GM19328 (cell line): ENCODE data around the gene CDKN2B-AS1.

Experiments used
- ATAC-seq: cut with Tn5 transposase; IDR thresholded peaks from one replicate; pipeline ENCODE4 v1.9.1; 2021; ENCODE audit warnings: mild to moderate bottlenecking, moderate library complexity; ENCODE audit not compliant: unreplicated experiment

Gene CDKN2B-AS1

DNA sequence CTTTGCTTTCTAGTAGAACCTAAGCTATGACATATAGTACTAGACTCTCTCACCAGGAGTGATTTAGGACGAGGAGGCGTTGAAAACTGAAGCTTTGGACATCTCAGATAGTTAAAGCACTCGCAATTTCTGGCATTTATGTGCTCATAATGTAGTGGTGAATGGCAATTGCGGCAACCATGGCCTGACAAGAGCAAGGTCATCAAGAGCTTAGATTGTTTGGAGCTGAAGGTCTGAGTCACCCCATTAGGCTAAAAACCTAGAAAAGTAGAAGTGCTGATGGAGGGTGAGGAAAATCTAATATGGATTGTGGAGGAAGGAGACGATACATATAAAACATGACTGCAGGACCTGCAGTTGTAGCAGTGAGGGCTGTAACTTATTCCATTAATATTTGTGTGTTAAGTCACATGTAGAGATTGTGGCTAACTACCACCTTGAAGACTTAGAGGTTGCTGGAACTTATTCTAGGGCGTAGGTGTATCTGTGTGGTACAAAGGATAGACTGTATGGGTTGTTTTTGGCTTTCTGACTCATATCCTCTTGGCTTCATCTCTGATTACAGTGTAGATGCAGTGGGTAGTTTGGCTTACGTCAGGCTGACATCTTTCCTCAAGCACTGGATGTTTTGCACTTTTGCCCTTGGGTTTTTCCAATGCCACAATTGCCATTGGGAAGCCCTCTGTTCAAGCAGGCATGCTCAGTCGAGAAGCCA, 153.4 kb downstream of the CDKN2B-AS1 start:
- ATAC-seq: no peak

DNA sequence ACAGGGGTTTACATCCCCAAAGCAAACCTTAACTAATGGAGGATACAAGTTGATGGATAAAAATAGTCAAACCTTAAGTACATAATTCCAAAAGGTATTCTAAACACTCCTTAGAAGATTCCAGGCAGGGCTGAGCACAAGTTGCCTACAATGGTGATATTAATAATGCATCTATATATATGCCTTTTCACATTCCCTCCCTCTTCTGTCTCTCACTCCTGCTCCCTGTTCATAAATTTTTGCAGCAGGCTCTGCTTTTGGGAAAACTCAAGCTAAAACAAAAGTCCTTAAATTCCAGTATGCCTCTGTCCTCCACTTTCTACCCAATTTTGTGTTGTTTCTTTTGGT, 153.9 kb downstream of the CDKN2B-AS1 start:
- ATAC-seq: no peak

DNA sequence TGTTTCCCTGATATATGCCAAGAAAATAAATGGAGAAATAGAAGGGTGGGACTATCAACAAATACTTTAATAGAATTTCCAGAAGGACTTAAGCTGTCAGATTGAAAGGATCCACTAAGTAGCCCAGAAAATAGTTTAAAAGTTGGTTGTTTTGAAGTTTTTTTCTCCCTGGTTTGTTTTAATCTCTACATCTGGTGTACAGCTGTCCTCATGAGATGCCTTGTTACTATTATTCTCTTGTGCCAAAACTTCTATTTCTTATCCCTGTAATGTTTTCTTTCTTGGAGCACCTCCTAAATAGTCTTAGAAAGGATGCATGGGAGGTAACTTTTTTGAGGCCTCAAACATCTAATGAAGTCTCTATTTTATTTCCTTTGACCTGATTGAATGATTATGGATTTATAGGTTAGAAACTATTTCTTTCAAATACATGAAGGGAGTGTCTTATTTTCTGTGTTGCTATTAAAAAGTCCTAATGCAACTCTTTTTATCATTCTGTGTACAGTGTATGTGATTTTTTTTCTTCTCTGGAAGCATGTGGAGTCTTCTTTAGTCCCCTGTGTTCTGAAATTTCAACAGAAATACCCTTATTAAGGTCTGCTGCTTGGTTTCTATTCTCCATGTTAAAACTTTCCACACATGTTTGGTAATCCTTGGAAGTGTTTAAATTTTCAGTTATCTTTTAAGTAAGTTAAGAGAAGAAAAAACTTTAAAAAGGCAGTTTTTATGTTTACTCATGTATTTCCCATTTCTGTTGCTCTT, 154.5 kb downstream of the CDKN2B-AS1 start:
- no peak for ATAC-seq

DNA sequence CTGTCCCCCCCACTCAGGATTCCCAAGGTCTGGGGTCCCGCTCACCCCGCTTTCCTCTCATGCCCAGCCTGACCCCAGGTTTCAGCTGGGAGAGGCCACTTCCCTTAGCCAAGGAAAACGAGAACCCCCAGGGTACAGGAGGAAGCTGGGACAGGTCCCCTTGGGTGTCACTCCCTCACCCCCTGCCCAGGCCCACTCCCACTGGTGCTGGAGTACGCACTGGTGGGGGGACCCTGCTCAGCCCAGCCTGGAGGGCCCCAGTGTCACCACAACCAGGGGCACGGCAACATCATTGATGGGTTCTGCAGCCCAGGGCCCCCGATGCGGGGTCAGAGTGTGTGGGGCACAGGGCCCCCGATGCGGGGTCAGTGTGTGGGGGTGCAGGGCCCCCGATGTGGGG, 159.5 kb downstream of the CDKN2B-AS1 start:
- ATAC-seq: no peak

DNA sequence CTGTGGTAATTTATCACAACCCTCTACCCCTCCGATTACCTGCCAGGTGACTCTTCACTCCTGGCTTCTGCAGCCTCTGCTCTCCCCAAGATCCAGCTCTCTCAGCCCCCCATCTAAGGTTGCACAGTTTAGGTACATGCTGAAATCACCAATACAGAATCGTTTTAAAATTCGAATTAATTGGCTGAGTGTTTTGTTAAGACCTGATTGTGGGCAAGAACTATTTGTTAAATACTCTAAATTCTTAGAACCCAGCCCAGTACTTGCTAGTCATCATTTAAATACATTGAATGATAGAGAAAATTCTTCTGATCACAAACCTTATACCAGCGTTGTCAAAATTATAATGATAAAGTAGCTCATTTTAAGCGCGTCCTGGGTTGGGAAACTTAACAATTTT, 162.0 kb downstream of the CDKN2B-AS1 start:
- no peak for ATAC-seq

DNA sequence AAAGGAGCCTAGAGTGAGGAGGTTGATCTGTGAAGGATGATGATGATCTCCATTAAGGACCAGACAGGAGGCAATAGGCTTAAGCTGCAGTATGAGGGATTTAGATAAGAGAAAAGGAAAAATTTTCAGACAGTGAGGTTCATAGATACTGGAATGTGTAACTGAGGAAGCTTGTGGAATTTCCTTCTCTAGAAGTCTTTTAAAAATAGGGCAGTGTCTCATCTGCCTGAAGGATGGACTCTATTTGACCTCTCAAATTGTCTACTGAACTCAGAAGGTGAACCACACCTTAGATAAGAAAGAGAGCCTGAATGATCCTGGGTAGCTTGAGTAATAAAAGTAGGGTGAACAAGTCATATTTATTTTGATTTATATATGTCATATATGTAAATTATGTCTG, 162.7 kb downstream of the CDKN2B-AS1 start:
- ATAC-seq: no peak

DNA sequence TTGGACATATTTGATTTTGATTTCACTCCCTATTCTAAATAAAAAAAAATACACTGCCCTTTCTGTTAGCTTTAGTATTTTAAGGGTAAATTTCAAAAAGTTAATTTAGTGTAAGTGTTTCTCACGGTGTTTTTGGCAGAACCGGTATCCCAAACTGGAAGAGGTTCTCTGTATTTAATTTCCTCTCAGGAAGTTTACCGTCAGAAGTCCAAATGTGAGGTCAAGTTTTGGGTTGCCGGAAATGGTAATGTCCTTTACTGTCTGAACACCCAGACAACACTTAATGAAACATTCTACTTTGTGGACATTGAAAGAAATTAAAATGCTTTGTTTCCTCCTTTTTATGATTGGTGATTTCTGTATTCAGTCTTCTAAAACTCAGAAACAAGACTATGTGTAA, 163.2 kb downstream of the CDKN2B-AS1 start:
- no peak for ATAC-seq

DNA sequence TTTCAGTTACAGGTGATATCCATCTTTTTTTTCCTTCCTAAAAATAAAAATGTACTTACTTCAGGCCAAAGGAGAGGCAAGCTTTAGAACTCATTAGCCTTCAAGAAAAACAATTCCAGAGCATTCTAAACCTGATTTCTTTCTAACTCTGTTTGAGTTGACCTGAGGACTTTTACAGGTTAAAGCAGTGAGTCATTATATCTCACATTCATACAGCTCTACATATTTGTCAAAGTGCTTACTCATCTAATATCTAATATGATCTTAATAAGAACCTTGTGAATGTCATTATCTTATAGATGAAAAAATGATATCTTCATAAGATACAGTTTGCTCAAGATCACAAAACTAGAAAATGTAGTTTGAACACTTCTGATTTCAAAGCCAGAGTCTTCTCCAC, 163.7 kb downstream of the CDKN2B-AS1 start:
- no peak for ATAC-seq

DNA sequence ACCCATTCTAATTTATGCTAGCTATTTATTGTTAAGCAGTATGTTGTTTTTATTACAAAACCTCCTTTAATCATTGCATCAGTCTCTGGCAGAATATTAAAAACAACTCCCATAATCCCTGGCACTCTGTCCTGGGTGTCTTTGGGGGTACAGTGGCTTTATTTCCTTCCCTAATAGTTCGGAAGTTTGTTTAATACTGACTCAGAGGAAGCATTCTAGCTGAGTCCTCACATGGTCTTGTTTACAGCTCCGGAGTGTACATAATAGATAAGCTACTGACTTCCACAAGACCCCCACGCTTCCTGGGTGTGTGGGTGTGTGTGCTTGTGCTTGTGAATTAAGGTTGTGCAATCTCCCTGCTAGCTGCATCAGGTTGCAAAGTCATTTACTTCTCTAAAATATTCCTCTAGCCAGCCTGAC, 164.3 kb downstream of the CDKN2B-AS1 start:
- no peak for ATAC-seq

DNA sequence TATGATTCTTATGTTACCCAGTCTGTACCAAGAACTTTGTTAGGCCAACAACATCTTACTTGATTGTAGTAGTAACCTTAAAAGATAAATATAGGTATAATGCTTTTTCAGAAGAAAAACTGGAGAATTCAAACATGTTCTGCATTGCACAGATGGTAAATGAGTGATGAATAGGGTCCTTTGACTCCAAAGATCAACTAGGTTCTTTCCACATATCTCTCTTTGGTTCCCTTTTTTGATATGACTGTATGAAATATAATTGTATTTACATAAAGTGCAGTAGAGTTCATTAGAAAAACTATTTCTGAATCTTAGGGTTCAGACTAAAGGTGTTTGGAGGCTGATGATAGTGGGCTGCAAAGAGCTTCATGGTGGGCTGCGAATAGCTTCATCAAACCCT, 165.0 kb downstream of the CDKN2B-AS1 start:
- no peak for ATAC-seq

DNA sequence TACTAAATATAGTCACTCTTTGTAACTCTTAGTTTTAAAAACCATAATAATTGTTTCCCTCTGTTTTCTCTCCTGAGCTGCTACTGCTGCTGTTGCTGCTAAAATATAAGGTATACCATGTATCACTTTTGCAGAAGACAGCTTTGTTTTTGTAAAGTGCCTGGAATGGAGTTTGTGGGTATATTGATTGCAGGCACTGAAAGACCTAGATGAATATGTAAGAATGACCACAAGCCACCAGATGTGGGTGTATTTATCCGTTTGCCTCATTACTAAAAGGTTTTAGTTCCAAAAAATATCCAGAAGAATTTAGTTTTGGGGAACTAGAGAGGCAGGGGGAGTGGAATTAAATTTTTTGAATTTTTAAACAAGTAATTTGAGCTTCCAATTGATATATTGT, 165.6 kb downstream of the CDKN2B-AS1 start:
- ATAC-seq: no peak

DNA sequence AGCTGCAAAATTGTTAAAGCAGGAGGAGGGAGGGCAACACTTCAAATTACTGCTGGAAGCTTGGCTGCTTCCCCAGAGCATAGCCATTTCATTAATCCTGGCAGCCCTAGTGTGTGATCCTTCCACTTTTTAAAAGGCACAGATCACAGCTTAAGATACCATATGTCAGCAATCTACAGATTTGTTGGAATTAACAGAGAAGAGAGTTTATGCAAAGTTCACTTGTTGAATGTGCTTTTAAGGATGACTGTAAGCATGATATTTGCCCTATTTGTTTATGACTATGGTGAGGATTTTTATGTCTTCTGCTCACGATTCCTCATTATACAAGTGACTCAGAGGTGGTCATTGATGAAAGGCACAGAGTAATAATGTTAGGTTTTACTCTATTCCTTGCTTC, 170.6 kb downstream of the CDKN2B-AS1 start:
- no peak for ATAC-seq

DNA sequence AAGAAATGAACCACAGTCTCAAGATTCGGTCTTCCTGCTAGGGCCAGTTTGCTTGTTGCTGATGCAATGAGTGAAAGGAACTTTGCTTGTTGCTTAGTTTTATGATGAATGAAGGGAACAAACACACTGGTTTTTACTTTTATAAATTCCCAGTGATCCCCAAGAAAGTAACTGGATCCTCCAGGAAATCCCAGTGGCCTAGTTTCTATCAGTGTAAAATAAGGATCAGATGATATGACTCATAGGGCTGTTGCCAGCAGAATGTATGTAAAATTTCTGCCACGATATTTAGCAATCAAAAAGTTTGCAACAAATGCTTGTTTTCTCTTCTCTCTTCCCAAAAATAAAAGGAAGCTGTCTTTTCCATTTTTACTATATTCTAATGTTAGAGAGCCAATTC, 174.7 kb downstream of the CDKN2B-AS1 start:
- ATAC-seq: no peak

DNA sequence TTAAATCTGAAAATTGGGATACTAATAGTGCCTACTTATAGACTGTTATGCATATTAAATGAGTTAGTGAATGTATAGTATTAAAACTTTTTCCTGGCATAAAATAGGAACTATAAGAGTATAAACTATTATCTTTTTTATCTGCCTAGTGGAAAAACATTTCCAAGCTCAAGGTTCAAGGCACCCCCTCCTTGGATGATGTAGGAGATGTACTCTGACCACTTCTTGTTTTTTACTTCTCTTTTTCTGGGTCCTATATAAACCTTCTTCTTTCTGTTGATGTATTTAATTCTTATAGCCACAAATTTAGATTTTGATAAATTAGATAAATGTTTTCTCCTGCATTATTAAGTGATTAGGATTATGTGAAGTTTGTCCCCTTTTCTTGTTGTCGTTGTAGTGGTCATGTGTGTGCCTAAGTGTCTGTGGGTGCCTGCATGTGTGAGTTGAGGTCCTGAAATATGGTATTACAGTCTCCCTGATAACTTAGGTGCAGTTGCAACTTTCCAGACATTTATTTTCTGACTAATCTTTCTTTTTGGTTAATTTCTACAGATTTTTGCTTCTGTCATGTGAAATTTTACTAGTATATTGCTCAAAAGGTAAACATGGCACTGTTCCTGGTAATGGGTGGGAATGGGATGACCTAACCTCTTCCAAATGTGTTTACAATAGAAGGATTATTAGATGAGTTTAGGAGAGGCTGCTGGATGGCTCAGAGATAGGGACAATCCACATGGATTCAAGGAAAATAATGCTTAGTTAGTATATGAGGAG, 175.3 kb downstream of the CDKN2B-AS1 start:
- ATAC-seq: no peak
